Fibroblast of peridontal ligament (primary cell): Measurements from ENCODE around the gene IL1RAPL1.
A peak's percentile ranks its signal among the peaks of the same experiment; 100 is the strongest.

Source experiments
- DNase-seq: peaks from one replicate; pipeline ENCODE4 v3.0.0-alpha.2; 2010; ENCODE audit errors: extremely low read depth

Gene IL1RAPL1

GRCh38 chrX:29640106-29640505 is 1052.9 kb downstream of the IL1RAPL1 start:
- no peak for DNase-seq

GRCh38 chrX:29641461-29641860 is 1054.2 kb downstream of the IL1RAPL1 start:
- DNase-seq: no peak

GRCh38 chrX:29643181-29643580 is 1055.9 kb downstream of the IL1RAPL1 start:
- no peak for DNase-seq

DNA sequence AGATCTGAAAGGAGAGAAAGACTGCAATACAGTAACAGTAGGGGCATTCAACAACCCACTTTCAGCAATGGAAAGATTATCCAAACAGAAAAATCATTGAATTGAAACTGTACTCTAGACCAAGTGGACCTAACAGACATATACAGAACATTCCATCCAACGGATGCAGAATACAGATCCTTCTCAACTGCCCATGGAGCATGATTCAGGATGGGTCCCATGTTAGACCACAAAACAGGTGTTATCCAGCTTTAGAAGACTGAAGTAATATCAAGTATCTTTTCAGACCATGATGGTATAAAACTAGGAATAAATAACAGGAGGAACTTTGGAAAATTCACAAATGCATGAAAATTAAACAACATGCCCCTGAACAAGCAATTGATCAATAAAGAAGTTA is 1060.9 kb downstream of the IL1RAPL1 start:
- no peak for DNase-seq

DNA sequence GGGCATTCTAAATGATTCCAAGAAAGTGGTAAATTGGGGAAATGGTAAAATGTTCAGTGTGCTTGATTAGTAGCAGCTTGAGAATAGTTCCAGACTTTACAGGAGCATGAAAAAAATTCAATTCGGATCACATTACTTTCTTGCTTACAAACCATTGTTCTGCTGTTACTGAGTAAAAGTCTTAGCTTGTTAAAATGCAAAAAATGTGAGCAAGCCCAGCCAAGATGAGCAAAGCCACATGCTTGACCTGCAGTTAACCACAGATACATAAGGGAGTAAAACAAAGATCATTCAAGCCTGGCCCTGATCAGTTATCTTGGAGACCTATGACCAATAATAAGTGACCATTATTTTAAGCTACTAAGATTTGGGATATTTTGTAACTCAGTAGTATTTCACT is 1065.2 kb downstream of the IL1RAPL1 start:
- DNase-seq: peak; percentile 82

DNA sequence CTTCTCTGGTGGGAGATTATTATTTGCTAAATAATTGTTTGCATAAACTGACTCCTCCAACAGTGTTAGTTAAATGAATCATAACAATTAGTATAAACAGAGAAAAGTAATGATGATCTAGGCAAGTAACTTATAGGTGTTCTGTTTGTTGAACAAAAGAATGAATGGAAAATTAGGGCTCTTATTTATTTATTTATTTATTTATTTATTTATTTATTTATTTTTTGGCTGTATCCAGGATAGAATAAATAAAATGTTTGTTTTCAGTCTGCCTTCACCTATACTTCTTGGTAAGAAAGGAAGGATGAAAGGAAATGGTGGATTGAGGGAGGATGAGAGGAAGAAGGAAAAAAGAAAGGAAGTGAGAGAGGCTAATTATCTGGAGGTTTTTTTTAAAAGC is 1066.5 kb downstream of the IL1RAPL1 start:
- DNase-seq: no peak

- no peak for DNase-seq
Measured at GRCh38 chrX:29659911-29660310, 1072.7 kb downstream of the IL1RAPL1 start.

DNA sequence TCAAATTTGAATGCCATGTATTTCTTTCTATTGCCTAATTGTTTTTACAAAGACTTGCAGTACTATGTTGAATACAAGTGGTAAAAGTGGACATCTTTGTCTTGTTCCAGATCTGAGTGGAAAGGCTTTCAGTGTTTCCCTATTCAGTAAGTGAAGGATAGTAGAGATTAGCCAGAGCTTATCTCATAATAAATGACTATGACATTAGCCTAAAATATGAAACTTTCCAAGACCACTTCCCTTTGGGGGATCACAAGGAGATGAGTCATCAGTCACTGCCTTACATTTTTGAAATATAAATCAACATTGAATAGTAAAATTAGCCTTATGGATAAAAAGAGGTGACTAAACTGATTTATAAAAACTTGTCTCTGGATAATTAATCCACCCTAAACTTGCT is 1074.0 kb downstream of the IL1RAPL1 start:
- DNase-seq: peak; percentile 18

- peak; percentile 23 for DNase-seq
Measured at GRCh38 chrX:29662101-29662500, 1074.9 kb downstream of the IL1RAPL1 start.

DNA sequence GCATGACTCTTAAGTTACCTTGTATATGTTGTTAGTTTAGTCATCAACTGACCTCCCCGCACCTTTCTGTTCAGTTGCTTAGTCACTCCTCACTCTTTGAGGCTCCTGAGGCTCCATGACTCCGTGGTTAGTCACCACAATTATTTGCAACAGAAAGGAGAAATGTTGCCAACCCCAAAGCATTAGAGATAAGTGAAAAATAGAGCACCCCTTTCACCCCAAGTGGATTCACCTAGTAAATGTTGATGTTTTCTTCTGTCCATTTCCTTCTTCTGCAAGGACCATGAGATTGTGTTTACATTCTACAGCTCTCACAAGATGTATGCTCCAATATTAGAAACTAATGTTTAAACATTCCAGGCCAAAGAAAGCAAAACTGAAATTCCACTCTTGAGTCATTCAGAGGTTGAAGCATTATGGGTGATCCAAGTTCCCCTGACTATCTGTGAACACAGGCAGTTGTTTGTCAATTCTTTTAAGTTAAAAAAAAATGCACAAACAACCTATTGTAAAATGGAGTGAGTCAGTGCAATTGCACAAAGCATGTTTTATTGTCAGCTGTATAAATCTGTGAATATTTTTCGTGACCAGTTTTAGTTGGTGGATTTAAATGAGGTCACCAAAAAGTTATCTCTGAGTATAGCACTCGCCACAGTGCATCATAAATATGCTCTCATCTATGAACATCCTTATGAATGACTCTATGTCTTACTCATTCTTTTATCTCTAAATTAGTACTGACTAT is 1075.7 kb downstream of the IL1RAPL1 start:
- peak; percentile 85 for DNase-seq

GRCh38 chrX:29665532-29665931 is 1078.3 kb downstream of the IL1RAPL1 start:
- DNase-seq: no peak

- DNase-seq: peak; percentile 67
Measured at GRCh38 chrX:29666366-29666765, 1079.1 kb downstream of the IL1RAPL1 start.

GRCh38 chrX:29671421-29671820 is 1084.2 kb downstream of the IL1RAPL1 start:
- DNase-seq: peak; percentile 63

DNA sequence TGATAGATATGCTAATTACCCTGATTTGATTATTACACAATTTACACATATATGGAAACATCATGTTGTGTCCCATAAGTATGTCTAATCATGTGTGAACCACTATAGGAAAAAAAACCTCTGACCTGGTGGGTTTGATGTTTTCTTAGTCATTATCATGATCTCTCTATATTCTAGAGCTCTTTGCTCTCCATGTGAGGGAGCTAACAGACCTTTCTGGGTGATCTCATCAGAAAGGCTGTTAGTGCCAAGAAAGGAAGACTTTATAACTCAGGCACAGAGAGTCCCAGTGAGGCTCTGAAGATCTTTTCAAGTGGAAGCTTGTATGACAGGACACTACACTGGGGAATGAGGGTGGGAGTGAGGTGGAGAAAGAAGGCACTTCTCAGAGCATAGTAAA is 1100.4 kb downstream of the IL1RAPL1 start:
- peak; percentile 55 for DNase-seq

GRCh38 chrX:29690061-29690460 is 1102.8 kb downstream of the IL1RAPL1 start:
- DNase-seq: peak; percentile 6

DNA sequence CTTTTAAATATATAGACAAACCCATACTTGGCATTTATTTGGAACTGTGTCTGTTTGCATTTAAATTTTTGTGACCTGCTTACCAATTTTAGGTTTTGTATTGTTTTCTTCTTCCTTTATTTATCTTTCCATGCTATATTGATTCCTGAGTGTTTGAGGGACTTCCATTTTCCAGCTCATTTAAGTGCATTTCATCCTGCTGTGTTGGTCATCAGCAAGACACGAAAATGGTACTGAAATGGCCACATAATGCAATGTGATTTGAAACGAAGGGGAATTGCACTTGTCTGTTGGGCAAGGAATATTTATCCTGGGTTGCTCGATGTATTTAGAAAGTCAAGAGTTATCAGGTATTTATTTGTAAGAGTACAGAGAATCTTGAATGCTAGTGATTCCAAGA is 1103.8 kb downstream of the IL1RAPL1 start:
- no peak for DNase-seq

DNA sequence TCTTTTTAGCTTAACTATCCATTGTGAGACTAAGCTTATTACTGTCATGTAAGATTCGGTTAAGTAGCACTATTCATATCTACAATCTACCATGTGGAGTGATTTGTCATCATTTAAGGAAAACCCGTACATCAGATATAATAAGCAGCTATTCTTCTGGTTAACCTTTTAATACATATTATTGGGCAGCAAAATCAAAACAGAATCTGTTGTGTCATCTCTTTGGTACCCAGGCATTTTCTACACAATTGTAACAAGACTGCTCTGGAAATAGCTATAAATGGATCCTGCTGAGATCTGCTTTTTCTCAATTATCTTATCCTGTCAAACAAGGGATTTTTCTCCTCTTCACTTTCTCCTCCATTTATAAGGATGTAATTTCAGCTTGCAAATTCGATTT is 1106.7 kb downstream of the IL1RAPL1 start:
- no peak for DNase-seq

- peak; percentile 45 for DNase-seq
Measured at GRCh38 chrX:29699239-29699638, 1112.0 kb downstream of the IL1RAPL1 start.

GRCh38 chrX:29707088-29707487 is 1119.8 kb downstream of the IL1RAPL1 start:
- no peak for DNase-seq

DNA sequence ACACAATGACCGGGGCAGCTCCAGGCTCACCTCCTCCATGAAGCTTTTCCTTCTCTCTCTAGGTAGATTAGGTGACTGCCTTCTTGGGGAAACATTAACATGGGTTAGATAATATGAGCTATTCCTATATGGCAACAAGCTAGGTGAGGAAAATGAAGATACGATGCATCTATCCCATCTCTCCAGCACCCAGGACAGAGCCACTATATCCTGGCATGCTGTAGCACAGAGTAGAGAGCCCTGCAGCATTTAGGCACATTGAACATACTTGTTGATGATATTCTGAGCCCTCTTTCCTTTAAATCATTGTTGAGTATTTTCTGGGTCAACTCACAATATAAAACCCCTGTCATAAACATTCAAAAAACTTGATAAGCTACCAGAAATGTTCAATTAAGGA is 1133.9 kb downstream of the IL1RAPL1 start:
- no peak for DNase-seq

DNA sequence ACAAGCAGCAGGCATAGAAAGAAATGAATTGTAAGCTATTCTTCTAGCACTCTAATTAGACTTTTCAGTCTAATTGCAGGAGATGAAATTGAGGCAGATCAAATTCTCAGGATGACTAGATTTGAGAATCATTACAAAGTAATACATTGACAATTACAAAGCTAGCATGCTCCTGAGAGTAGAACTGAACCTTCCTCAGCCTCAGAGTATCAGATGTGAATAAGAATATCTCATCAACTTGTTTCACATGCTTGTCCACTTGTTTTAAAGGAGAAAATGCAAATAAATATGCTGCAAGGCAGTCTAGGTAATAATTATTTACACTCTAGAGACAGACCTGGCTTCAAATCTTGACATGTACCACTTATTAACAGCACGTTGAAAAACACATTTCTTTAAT is 1137.1 kb downstream of the IL1RAPL1 start:
- DNase-seq: no peak

DNA sequence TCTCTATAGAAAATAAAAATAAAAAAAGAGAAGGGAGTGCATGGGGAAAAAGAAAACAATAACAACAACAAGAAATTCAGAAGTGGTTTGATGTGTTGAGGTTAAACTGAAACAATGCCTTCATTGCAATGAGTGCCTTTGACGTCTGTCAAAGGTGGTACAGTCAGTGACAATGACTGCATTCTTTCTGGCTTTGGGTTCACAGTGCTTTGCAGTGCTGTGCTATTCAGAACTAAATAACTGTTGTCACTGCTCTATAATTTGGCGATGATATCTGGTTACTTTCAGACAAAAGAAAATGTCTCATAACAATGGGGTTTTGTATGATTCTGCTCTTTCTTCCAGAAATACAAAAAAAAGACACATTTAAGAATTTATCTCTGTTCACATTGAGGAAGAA is 1139.6 kb downstream of the IL1RAPL1 start:
- no peak for DNase-seq

DNA sequence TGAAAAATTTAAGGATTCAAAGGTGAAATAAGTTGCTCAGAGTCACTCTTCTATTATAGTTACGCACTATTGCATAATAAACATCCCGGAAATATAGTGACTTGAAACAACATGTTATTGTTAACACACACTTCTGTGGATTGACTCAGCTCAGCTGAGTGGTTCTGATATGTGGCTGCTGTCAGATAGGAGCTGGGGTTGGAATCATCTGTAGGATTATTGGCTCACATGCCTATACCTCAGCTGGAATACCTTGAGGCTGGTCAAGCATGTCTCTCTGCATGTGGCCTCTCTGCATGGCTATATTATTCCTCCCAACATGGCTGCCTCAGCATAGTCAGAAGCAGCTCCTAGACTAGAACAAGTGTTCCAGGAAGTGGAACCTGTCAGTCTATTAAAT is 1141.4 kb downstream of the IL1RAPL1 start:
- no peak for DNase-seq

GRCh38 chrX:29744966-29745365 is 1157.7 kb downstream of the IL1RAPL1 start:
- no peak for DNase-seq
